Vagina (tissue), 2 donors: ENCODE data around the gene KIF26A.

Experiments
- CTCF ChIP-seq, 3 experiments: fragments of 450-650 bp in 2 of 3; fragments of 200-600 bp in 1 of 3; sonication (generic) in 1 of 3; IDR thresholded peaks; one replicate each; pipeline ENCODE4 v1.5.1; 2017 to 2019; ENCODE audit warnings: antibody characterized with exemption in 3 of 3, mild to moderate bottlenecking in 2 of 3, moderate library complexity in 2 of 3
- POLR2A ChIP-seq, 2 donors: fragments of 450-650 bp; IDR thresholded peaks; one replicate each; pipeline ENCODE4 v1.6.1; 2017; ENCODE audit warnings: antibody characterized with exemption in 2 of 2, mild to moderate bottlenecking in 2 of 2, moderate library complexity in 2 of 2
- POLR2AphosphoS5 ChIP-seq, 2 donors: sonication (generic); formaldehyde crosslinking; IDR thresholded peaks; one replicate each; pipeline ENCODE4 v1.9.0; 2017; ENCODE audit warnings: antibody characterized with exemption in 2 of 2, mild to moderate bottlenecking in 2 of 2, low read depth in 1 of 2; ENCODE audit not compliant: insufficient read depth in 1 of 2

- TF ChIP-seq CTCF (IDR thresholded peaks at IDR 0.05) (no peak), POLR2A (IDR thresholded peaks at IDR 0.05) (no peak), POLR2AphosphoS5 (IDR thresholded peaks at IDR 0.05; ENCODE audit: insufficient read depth in 1 of 2, low read depth in 1 of 2) (no peak)
Measured at GRCh38 chr14:104179126-104179525, 40.7 kb downstream of the KIF26A start.
